HG02678 (cell line): ENCODE results near the gene MS4A3.
"Not testable (repeated sequence)": the region's sequence is repeated elsewhere in the genome, so short reads cannot be mapped to it uniquely, and the experiment has no call there.

Source experiments
- ATAC-seq: cut with Tn5 transposase; IDR thresholded peaks from one replicate; pipeline ENCODE4 v1.9.1; 2021; ENCODE audit warnings: mild to moderate bottlenecking, moderate library complexity; ENCODE audit not compliant: unreplicated experiment

Gene MS4A3

DNA sequence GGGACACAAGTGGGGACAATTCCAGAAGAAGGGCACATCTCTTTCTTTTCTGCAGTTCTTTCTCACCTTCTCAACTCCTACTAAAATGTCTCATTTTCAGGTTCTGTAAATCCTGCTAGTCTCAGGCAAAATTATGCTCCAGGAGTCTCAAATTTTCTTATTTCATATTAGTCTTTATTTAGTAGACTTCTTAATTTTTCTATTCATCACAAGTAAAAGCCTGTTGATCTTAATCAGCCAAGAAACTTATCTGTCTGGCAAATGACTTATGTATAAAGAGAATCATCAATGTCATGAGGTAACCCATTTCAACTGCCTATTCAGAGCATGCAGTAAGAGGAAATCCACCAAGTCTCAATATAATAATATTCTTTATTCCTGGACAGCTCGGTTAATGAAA, 31.9 kb downstream of the MS4A3 start, which contains the start of gene MS4A2:
Gene MS4A2, plus strand, starts transcription at position 301 of the 400 bp plus-strand sequence. CDS start 102 bp downstream, outside the sequence.
- ATAC-seq, result no peak

DNA sequence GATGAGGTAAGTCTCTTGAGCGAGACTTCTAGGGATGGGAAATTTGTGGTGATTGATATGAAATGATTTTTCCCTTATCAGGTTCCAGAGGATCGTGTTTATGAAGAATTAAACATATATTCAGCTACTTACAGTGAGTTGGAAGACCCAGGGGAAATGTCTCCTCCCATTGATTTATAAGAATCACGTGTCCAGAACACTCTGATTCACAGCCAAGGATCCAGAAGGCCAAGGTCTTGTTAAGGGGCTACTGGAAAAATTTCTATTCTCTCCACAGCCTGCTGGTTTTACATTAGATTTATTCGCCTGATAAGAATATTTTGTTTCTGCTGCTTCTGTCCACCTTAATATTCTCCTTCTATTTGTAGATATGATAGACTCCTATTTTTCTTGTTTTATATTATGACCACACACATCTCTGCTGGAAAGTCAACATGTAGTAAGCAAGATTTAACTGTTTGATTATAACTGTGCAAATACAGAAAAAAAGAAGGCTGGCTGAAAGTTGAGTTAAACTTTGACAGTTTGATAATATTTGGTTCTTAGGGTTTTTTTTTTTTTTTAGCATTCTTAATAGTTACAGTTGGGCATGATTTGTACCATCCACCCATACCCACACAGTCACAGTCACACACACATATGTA, 39.1 kb downstream of the MS4A3 start:
- no peak for ATAC-seq

DNA sequence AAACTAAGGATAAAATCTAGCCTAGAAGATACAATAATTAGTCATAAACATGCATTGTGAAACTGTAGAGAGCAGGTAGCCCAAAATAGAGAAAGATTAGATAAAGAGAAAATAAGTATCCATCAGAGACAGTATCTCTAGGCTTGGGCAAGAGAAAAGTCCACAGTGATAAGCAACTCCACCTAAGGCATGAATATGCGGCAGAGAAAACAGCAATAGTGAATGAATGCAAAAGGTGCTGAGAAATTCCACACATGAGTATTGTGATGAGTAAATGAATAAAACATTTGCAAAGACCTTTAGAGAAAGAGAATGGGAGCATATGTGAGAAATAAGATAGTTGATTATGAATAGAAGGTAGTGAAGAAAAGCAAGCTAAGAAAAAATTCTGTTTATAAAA, 40.7 kb downstream of the MS4A3 start:
- ATAC-seq, result no peak

DNA sequence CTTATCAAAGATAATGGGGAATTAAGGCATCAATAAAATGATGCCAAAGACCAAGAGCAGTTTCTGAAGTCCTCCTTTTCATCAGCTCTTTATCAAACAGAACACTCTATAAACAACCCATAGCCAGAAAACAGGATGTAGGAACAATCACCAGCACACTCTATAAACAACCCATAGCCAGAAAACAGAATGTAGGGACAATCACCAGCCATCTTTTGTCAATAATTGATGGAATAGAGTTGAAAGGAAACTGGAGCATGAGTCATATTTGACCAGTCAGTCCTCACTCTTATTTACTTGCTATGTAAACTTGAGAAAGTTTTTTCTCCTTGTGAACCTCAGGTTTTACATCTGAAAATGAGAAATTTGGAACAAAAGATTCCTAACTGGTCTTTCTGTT, 42.0 kb downstream of the MS4A3 start:
- ATAC-seq, result peak; percentile 56

DNA sequence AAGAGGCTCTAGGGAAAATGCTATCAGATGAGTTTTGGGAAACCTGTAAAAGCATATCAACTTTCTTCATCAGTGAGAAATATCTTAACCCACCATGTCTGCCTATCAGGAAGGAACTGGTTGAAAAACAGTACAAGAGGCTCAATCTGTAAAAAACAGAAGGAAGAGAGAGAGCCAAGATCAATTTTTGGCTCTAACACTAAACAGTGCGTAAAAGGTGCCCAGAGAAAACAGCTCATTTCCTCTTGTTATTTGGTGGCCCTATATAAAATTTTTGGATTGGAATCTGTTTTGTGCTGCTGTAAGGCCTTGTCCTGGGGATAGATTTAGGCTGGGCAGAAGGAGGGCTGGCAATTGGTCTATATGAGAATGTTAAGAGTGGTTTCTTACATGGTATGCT, 44.1 kb downstream of the MS4A3 start:
- no peak for ATAC-seq

DNA sequence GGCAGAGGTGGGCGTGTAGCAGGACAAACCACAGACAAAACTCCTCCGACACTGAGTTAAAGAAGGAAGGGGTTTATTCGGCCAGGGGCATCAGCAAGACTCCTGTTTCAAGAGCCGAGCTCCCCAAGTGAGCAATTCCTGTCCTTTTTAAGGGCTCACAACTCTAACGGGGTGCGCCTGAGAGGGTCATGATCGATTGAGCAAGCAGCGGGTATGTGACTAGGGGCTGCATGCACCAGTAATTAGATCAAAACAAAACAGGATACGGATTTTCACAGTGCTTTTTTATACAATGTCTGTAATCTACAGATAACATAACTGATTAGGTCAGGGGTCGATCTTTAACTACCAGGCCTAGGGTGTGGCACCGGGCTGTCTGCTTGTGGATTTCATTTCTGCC, 44.9 kb downstream of the MS4A3 start:
- not testable (repeated sequence) for ATAC-seq

DNA sequence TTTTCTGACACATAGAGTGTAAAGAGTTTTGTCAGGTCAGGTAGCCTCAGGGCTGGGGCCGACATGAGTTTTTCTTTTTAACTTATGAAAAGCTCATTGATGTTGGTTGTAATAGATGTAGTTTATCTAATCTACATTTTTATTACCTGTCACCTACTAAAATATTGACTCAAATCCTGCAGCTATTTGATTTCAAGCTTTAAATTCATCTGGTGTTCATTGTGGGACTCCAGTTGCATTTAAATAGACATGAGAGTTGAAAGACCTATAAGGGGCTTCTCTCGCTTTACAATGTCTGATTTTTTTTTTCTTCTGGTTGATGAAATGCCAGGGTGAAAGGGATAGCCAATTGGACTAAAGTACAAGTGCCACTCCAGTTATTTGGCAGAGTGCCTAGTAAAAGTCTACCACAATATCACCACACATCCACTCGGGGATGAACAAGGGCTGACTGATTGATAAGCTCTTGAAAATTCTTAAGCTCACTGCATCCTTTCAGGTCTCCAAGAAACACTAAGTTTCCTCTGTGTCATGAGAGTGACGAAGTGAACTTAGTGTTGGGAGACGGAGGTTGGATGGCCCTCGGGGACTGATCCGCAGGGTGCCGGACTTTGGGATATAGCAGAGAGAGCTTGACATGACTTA, 48.1 kb downstream of the MS4A3 start:
- ATAC-seq, result not testable (repeated sequence)

DNA sequence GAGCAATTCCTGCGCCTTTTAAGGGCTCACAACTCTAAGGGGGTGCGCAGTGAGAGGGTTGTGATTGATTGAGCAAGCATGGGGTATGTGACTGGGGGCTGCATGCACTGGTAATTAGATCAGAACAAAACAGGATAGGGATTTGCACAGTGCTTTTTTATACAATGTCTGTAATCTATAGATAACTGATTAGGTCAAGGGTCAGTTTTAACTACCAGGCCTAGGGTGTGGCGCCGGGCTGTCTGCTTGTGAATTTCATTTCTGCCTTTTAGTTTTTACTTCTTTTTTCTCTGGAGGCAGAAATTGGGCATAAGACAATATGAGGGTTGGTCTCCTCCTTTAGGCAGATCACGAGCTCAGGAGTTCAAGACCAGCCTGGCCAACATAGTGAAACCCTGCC, 52.2 kb downstream of the MS4A3 start:
- not testable (repeated sequence) for ATAC-seq

DNA sequence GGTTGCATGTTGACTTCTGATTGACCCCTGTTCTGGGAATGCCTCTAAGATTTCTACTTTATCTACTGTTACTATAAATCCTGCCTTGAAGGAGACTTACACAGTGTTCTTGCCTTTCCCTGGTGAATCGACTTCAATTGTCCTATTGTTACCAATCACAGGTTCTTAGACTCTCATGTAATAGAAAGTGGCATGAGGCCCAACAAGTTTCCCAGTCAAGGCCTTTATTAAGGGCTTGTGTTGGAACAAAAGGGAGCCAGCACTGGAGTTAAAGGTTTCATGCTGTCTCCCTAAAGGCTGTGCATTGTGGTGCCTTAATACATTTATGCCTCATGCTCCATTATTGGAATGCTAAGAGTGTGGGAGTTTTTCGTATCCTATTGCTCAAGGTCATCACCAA, 55.3 kb downstream of the MS4A3 start:
- no peak for ATAC-seq

DNA sequence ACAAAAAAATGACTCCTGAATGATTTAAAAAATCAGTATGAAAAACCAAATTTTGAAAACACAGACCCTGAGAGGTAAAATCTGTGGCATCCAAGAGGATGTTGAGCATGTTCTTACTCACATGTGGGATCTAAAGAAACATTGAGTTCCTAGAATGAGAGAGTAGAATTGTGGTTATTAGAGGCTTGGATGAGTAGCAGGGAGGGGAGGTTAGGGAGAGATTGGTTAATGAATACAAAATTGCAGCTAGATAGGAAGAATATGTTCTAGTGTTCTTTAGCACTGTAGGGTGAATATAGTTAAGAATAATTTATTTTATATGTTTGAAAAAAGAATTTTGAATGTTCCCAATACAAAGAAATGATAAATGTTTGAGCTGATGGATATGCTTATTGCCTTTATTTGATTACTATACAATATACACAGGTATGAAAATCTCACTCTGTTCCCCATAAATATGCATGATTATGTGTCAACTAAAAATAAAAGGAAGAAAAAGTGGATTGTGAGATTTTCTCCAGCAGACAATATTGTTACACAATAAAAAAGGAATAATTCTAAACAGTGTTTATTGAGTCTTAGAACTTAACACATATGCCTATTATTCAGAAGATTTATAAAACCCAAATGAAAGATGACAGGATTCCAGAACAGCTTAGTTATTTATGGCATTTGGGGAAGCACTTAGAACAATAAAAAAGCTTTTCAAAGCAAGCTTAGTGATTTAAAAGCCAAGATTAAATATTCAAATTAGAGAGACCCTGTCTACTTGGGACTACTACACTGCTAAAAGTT, 60.7 kb downstream of the MS4A3 start:
- ATAC-seq, result no peak

DNA sequence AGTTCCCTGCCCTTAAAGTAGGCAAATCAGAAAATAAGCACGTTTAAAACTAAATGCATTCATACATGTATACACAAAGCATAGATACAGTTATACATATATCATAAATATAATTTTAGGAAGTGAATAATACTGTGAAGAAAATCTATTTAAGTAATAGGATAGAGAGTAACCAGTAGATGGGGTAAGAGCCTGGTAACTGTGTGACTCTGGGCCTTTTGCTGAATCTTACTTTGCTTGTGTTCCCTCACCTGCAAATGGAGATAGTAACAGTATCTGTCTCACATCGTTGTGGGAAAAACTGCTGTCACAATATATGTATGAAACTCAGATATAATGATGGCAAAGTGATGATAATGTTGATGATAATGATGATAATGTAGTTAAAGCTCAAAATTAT, 61.9 kb downstream of the MS4A3 start:
- no peak for ATAC-seq

DNA sequence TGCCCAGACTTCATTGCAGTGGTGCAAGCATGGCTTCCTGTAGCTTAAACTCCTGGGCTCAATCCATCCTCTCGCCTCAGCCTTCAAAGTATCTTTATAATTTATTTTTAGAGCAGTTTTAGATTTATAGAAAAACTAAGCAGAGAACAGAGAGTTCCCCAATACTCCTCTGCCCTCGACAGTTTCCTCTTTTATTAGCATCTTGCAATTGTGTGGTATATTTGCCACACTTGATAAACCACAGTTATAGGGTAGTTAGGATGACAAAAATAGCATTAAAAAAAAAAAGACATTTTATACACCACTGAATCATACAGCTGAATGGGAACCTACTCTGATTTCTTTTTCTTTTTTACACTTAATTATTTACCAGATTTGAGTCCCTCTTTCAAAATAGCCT, 63.2 kb downstream of the MS4A3 start:
- no peak for ATAC-seq
